Ramos (cell line): ENCODE results near the gene DDIT3.

Experiments
- in situ Hi-C: fragments of 300-500 bp; cut with MboI; formaldehyde crosslinking; loops from one replicate; pipeline ENCODE4 v1.14.3; 2022; ENCODE audit warnings: low sequenced_read_pairs; ENCODE audit not compliant: unreplicated experiment

Gene DDIT3

DNA sequence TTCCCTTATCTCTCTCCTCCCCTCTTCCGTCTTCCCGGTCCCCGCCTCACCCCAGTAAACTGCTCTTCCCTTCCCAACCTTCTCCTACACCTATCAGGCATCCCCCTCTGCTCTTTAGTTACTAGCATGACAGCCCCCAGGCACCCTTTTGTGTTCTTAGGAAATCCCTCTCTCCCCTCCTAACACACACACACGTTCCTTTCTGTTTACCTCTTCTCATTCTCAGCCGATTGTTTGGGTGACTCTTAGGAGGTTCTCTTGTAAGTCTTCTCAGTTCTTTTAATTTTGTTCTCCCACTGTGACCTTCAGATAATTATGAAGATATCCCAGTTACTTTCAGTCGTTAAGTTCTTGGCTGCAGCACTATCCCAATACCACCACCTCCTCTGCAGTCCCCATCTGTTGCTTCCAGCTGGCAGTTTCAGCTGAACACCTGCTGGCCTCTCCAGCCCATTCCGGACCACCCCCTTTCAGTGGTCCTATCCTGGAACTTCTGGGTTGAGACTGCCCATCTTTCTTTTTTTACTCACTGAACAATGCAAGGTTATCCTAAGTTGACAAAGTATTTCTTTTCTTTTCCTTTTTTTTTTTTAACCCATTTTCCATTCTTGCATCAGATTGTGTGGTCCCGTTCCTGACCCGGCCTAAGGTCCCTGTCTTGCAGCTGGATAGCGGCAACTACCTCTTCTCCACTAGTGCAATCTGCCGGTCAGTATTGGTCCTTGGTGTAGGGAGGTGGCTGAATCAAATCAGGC lies 31.7 kb downstream of the DDIT3 start:
- in situ Hi-C loops: no loop called here

DNA sequence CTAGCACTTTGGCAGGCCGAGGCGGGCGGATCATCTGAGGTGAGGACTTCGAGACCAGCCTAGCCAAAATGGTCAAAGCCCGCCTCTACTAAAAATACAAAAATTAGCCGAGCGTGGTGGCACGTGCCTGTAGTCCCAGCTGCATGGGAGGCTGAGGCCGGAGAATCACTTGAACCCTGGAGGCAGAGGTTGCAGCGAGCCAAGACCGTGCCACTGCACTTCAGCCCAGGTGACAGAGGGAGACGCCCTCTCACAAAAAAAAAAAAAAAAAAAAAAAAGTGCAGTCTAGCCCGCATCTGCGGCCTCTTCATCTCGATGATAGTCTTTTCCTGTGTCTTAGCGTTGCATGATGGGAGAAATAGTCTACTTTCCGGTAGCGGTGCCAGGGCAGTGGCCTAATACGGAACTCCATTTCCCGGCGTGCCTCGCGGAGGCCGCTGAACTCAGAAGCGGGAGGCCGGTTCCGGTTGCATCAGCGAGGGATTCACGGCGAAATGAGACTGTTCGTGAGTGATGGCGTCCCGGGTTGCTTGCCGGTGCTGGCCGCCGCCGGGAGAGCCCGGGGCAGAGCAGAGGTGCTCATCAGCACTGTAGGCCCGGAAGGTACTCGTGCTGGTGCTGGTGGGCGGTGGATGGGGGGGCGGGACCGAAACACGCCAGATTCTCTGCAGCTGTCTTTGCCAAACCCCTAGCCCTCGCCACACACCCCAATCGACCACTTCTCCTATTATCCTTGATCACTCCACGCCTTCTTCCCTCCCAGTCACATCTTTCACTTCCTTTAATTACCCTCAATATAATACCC lies 32.5 kb downstream of the DDIT3 start, which contains the start of gene MARS1:
Gene MARS1, plus strand, starts transcription at position 472 of the 805 bp plus-strand sequence. Its CDS starts 23 bp downstream, at position 495.
- in situ Hi-C loops: no loop called here

DNA sequence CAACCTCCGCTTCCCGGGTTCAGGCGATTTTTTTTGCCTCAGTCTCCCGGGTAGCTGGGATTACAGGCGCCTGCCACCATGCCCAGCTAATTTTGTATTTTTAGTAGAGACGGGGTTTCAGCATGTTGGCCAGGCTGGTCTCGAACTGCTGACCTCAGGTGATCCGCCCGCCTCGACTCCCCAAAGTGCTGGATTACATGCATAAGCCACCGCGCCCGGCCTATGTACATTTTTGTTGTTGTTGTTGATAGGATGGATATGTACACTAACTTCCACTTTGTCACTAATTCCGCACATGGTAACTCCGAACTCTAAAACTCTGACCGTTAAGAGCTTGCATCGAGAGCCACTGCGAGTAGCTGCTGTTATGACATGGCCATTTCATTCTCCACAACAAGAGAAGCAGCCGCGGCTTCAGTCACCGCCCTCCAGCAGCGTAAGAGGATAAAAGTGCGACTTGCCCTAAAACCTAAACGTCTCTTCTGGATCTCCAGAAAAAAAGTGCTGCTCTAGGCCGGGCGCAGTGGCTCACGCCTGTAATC lies 33.2 kb downstream of the DDIT3 start:
- in situ Hi-C loops: no loop called here

DNA sequence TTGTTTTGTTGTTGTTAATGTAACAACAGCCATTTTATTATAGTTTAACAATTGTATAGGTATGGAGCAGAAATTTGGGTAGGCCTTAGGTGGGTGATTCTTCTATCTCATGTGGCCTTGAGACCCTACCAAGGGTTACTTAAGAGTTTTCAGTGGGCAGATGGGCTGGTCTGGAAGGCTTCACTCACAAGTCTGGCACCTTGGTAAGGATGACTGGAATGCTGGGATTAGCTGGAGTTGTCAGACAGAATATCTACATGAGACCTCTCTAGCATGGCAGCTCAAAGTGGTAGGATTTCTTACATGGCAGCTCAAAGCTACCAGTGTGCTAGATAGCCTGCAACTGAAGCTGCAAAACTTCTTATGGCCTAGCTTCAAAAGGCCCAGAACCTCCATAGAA lies 34.6 kb downstream of the DDIT3 start:
- in situ Hi-C loops: no loop called here

DNA sequence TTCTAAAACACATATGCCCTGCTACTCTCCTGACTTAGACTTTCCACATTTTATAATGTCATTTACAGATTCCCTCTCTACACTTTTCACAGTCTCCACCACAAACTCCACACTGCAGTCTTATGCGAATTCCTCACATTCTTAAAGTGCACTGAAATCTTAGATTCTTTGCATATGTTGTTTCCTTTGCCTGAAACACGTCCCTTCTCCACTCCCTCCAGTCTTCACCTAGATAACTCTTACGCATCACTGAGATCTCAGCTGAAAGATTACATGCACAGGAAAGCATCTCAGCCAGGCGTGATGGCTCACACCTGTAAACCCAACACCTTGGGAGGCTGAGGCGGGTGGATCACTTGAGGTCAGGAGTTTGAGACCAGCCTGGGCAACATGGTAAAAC lies 36.8 kb downstream of the DDIT3 start:
- in situ Hi-C loops: no loop called here

DNA sequence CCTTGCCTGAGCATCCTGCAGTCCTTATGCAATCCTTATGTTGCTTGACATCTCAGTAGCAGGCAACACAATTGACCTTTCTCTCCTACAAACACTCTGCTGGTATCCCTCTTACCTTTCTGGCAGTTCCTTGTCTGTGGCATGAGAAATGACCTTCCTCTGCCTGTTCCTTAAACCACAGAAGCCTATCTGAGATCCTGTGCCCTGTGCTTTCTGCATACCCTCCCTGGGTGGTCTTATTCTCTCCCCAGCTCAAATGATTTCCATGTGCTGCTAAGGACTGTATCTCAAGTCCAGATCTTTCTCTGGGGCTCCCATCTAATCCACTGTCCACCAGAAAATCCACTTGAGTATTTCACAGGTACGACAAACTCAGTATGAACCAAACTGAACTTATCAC lies 38.6 kb downstream of the DDIT3 start:
- in situ Hi-C loops: no loop called here

DNA sequence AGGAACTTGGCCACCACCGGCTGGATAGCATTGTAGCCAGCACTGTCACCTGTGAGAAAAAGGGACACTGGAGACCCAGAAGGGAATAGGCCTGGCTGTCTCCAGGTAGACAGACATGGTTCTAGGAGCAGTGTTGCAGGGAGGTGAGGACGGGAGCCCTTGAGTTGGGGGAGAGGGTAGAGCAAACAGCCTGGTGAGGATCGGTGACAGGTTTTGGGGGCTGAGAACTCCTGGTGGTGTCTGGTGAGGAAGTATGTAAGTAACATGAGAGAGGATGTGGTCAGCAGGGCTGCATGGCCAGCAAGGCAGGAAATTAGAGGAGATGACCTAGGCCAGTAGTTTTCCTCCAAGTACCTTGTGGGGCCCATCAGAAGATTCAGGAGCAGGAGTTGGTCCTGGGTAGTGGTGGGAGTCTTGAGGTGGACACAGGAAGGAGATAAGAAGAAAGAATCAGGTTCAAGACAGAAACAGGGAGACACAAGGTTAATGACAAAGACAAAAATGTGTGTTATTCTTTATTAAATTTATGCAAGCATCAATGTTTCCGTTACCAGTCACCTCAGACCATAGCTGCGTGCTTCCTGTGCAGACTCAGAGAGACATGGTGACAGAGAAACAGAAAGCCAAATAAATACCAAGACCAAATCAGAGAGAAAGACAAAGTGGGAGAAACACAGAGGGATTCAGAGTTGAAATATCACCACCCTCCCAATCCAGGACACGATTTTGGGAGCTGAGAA lies 40.8 kb downstream of the DDIT3 start, which contains the start of gene ARHGAP9:
Gene ARHGAP9, minus strand, starts transcription at position 491 of the 740 bp plus-strand sequence. Its CDS starts 460 bp downstream, at position 31.
- in situ Hi-C loops: no loop called here

DNA sequence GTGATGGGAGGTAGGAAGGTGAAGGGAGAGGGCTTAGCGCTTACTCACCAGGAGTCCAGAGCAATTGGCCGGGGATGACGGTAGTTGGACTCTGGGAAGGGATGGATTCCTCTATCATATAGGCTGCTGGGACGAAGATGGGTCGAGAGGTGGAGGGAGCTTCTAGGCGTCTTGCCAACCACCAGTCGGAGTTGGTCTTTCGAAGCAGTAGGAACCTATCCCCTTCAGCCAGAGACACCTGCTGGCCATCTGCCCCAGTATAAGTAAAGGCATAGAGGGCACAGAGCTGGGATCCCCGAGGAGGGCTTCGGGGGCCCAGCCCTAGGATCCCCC lies 41.3 kb downstream of the DDIT3 start:
- in situ Hi-C loops: no loop called here

DNA sequence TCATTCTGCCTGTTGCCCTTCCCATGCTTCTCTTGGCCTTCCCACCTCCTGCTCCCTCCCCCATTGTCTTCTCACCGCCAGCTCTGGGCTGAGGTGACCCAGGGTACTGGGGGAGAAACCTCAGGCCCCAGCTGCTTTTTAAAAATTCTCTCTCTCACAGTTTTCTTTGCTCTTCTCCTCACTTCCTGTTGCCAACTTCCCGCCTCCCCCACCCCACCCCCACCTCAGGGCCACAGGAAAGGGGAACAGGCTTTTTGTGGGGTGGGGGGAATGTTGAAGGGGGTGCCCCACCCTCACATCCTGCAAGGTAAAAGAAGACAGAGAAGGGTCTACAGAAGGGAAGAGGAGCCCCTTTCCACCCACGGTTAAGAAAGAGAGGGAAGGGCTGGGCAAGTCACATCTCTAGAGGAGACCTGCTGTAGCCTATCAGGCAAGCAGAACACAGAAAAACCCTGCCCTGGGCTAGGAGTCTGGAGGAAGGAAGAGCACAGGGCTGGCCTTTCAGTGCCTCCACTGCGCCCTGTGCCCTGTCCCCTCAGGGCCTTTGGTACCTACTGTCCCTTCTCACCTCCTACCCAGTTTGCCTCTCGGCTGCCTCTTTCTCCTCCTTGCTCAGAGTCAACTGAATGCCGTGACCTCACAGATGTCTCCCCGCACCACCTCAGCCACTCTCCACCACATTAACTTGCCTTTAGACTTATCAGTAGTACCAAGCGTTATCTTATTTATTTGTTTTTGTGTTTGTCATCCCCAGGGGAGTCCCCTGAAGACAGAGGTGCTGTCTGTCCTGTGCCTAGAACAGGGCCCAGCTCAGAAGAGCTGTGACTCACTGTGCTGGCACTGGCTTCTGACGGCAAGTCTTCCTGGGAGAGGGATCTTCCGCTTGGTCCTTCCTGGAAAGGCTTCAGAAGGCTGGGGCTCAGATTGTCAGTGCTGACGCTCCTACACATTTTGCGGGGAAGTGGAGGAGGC lies 42.3 kb downstream of the DDIT3 start:
- in situ Hi-C loops: no loop called here

DNA sequence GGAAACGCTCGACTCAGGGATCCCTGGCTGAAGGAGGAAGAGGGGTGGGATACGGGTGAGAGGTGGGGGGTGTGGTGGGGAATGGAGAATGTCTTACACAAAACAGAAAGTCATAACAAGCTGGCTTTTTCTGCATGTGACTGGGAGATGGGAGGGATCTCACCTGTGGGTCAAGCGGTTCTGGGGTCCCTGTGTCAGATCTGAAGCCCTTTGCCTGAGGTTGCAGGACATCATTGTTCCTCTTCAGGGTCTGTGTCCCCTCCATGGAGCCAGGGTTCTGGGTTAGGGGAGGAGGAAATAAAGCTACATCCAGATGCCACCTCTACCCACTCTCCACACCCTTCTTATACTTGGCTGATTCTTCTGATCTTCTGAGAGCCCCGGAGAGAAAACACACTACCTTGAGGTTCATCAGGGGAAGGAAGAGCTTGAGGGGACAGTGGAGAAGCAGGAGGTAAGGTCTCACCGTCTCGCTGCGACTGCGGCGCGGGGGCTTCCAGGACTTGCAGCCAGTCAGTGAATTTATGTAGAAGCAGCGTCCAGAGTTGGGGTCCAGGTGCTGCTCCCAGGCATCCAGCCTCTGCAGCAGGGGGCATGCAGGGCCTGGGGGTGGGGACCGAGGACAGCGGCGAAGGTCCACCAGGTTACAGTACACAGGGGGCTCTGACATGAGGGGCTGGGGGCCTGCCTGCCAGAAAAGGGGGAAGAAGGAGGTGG lies 43.2 kb downstream of the DDIT3 start:
- in situ Hi-C loops: no loop called here

DNA sequence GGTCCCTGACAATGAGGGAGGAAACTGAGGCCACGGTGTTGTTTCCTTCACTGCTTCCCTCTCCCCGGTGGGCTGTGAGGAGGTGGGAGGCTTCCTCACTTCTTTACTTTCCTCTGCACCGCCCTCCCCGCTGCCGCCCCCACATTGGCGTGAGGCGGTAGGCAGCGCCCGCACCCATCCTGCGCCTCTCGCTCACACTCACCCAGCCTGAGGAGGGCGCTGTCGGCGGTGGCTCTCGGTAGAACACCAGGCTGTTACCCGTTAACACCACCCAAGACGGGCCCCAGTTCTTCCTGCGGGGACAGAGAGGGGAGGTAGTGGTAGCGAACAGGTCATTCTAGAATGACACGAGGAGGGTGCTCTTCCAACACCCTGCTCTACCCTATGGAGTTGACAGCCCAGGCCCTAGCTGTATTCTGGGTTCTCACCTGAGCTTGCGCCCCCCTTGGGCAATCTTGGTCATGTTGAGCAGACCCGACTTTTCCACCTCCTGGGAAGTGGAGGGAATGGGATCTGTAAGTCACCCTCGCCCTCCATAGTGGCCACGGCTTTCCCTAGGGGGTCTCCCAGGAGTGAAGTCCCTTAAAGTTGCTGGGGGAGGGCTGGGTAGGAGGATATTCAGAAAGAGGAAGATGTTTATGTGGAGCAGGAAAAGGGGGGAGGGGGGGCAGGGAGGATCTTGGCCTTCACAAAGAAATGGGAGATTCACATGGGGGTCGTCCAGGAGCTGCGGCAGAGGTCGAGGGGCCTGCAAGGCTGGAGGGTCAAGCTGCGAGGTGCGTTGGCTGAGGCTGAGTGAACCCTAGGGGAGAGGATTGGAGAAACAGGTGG lies 43.9 kb downstream of the DDIT3 start:
- in situ Hi-C loops: no loop called here

DNA sequence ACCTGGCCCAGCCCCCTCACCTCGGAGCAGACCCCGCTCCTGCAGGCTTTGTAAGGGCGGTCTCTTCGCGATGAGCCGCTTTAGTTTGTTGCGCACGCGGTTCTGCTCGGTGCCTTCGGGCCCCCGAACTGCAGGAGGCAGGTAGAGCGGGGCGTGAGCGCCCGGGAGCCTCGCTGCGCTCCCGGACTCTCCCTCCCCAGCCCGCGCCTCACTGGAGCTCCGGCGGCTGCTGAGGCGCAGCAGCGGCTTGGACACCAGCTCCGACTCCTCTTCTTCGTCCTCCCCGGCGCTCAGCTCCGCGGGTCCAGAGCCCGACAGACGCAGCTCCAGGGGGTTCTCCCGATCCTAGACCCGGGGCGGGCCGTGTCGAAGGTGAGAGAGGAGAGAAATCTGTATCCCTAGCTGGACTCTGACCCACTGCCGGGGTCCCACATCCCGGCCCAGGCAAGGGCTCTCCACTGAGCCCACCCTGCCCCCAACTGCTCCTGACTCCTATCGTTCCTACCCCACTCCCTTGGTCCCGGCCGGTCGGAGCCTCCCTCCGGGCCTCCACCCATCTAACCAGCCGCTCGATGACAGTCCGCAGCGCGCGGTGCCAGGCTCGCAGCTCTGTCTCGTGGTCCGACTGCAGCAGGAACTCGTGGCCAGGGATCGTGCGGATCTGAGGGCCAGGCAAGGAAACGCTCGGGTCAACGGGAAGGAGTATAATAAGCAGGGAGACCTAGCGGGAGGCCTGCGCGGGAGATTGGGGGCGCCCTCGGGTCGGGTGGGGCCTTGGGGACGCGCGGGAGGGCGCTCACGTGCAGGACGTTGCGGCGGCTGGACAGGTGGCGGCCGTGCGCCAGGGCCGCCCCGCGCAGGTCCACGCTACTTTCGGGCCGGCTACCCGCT lies 44.8 kb downstream of the DDIT3 start:
- in situ Hi-C loops: no loop called here

DNA sequence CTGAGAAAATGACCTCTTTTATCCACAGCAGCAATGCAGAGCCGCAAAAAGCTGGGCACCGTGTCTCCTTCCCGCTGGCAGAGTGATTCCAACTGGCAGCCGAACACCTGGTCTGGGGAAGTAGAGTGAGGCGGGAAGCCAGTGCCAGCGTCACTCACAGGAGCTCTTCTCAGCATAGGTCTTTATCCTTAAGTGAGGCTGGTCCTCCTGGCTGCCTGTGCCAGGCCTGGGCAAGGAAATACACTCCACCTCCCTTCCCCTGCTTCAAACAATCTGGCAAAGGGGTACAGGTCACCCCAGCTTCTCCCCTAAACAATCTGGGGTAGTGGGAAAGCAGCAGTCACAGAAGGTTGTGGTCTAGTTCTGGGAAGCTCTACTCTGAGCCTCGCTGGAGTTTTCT lies 45.5 kb downstream of the DDIT3 start:
- in situ Hi-C loops: loop anchor here (25.0 kb wide), 1 partner anchor 238 kb away; the partner anchor contains the start of gene SHMT2

DNA sequence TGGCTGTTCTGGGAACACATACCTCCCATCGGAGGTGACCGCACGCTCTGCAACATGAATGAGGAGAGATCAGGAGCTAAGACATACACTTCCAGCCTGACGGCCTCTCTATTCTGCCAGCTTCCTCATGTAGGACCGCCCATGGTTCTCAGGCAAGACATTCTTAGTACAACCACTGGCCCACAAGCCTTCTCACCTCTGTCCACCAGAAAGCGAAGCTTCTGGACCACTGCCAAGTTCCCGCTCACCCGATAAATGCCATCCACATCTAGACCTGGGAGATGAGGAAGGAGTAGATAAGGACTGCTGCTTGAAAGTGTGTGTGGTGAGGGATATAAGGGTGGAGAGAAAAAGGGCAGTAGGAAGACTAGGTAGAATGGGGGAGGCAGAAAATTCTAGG lies 45.9 kb downstream of the DDIT3 start:
- in situ Hi-C loops: loop anchor here (25.0 kb wide), 1 partner anchor 237 kb away; the partner anchor contains the start of gene SHMT2

DNA sequence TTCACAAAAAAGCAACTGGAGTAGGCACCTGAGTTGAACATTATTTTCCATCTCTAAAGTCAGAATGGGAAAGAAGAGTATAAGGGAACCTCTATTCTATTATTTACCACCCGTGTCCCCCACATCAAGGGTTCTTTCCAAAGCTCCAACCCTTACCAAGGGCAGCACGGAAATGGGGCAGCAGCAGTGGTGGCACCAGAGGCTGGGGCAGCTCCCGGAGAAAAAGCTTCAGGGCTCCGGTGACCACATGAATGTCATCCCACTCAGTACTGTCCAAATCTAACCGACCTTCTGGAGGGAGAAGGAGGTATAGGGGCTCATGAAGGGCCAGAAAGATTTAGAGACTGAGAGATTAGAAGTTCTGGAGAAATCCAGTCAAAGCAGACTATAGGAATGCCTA lies 46.4 kb downstream of the DDIT3 start:
- in situ Hi-C loops: loop anchor here (25.0 kb wide), 1 partner anchor 237 kb away; the partner anchor contains the start of gene SHMT2

DNA sequence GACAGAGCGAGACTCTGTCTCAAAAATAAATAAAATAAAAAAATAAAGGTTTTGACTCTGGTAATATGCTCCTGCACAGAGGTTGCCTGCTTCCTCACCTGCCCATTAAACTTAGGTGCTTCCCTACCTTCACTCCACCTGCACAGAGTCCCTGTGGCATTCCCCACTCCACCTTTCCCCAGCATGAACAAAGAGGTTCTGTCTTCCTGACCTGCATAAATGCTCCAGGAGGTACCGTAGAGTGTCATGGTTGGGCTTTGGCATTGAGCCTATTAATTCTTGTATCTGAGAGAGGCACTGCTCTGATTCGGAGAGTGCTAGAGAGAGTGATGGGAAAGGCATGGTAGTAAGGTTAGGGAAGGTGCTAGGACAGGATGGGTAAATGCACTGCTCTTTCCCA lies 46.9 kb downstream of the DDIT3 start:
- in situ Hi-C loops: loop anchor here (25.0 kb wide), 1 partner anchor 236 kb away; the partner anchor contains the start of gene SHMT2

DNA sequence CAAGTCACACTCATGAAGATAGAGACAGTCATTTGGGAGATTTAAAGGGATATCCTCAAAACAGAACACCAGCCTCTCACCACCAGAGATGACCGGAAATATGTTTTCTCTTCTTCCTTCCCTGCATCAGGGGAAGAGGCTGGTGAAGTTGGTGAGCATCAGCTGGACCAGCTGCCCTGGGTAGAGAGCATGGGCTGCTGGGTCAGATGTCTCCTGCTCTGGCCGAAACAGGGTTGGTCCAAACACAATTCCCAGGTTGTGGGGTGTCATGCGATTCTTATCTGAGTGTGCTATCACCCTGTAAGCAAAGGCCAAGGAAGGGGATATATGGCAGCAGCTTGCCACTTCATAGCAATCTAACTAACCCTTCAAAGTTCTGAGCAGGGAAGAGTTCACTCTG lies 47.9 kb downstream of the DDIT3 start:
- in situ Hi-C loops: loop anchor here (25.0 kb wide), 1 partner anchor 235 kb away; the partner anchor contains the start of gene SHMT2
